ENCODE data around the gene MS4A10.

Gene MS4A10

DNA sequence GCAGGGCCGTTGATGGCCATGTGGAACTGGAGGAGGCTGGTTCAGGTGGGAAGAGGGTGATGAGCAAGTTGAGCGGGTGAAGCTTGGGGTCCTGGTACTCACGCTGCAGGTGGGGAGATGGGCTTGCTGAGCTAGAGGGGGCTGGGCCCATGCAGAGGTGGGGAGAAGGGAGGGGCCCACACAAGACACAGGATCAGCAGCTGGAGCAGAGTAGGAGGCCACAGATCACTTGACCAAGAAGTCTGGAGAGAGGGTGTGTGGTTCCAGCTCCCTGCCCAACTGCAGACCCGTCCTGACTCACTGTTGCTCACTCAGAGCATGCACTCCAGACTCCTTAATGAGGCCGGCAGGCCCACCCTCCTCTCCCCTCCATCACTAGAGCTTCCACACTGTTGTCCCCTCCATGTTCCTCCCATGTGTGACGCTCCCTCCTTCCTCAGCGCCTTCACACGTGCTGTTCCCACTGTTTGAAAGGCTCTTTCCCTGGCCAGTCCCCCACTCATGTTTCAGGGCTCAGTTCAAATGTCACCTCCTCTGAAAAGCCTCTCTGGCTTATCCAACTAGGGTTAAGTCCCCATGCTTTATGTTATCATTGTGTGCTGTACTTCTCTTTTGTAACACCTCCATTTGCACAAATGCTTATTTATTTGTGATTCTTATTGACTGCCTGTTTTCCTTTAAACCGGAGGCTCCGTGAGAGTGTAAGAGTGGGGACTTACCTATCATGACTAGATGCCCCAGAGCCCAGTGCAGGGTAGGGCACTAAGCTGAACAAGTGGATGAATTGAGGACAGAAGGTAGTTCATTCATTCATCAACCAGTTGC is 59.1 kb downstream of the MS4A10 start:
- DNase-seq (ENCODE audit: low read depth) = peak; percentile 8
- TF ChIP-seq, protein P1, sequence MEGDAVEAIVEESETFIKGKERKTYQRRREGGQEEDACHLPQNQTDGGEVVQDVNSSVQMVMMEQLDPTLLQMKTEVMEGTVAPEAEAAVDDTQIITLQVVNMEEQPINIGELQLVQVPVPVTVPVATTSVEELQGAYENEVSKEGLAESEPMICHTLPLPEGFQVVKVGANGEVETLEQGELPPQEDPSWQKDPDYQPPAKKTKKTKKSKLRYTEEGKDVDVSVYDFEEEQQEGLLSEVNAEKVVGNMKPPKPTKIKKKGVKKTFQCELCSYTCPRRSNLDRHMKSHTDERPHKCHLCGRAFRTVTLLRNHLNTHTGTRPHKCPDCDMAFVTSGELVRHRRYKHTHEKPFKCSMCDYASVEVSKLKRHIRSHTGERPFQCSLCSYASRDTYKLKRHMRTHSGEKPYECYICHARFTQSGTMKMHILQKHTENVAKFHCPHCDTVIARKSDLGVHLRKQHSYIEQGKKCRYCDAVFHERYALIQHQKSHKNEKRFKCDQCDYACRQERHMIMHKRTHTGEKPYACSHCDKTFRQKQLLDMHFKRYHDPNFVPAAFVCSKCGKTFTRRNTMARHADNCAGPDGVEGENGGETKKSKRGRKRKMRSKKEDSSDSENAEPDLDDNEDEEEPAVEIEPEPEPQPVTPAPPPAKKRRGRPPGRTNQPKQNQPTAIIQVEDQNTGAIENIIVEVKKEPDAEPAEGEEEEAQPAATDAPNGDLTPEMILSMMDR (conservative IDR thresholded peaks at IDR 0.05; ENCODE audit: low read length) = no peak
- peak overlapping the region; percentile 94 for H3K4me3 ChIP-seq (ENCODE audit: low read length)

DNA sequence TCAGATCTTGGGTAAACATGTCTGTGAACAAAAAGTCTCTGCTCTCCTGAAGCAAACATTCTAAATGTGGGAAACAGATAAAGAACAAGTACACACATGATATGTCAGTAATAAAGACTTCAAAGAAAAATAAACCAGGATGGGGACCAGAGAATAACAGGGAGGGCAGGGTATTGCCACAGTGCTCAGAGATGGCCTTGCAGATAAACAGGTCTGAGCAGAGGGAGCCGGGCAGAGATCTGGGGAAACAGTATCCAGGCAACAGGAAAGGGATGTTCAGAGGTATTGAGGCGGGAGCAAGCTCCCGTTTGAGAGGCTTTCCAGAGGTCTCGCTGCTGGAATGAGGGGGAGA is 59.7 kb downstream of the MS4A10 start:
- TF ChIP-seq, protein P1 (conservative IDR thresholded peaks at IDR 0.05; ENCODE audit: low read length) = no peak
- H3K4me3 ChIP-seq (ENCODE audit: low read length) = no peak overlapping the region

DNA sequence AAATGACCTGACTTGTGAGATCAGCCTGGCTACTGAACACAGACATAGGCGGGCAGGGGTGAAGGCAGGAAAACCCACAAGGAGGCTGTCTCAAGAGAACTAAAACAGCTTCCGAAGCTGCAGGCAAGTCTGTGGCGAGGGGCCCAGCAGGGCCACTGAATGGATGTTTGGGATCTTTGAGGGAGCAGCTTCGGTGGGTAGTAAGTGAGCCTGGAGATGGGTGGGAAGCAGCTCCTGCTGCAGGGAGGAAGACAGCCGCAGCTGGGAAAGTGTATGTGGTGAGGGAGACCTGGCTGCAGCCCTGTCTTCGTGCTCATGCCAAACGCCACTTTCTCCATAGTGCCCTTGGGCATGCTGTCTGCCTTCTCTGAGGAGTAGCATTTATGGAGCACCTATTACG is 60.2 kb downstream of the MS4A10 start:
- no peak overlapping the region for H3K4me3 ChIP-seq (ENCODE audit: low read length)
- TF ChIP-seq, protein P1 (conservative IDR thresholded peaks at IDR 0.05; ENCODE audit: low read length) = no peak
- DNase-seq (ENCODE audit: low read depth) = no peak

More for the DNA sequence above, 59.7 kb downstream of the MS4A10 start:
- DNase-seq (ENCODE audit: low read depth) = no peak

DNA sequence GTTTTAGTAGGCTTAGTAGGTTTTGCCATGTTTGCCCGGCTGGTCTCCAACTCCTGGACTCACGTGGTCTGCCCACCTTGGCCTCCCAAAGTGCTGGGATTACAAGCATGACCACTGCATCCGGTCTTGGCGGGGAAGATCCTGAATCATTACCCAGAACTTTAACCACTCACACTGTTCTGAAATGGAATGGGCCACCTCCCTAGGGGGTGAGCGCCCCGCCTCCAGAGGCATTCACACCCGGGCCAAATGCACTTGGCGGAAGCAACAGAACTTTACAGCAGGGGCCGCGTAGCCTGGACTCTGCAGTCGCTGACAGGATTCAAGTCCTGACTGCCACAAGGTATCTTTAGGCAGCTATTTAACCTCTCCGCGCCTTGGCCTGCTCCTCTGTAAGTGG is 62.1 kb downstream of the MS4A10 start:
- no peak overlapping the region for H3K4me3 ChIP-seq (ENCODE audit: low read length)
- TF ChIP-seq, protein P1 (conservative IDR thresholded peaks at IDR 0.05; ENCODE audit: low read length) = no peak

DNA sequence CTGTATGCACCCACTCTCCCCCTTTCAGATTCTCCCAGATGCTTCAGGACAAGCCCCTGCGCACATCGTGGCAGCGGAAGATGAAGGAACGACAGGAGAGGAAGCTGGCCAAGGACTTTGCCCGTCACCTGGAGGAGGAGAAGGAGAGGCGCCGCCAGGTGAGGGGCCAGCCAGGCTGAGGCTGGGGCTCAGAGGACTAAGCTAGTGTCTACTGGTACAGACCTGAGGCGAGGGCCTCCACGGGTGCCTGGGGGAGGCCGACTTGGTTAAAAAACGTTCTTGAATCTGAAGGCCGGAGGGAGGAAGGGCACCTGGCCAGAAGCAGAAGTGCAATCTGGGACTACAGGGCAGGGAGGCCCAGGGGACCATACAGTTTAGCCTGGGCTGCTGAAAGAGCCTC is 62.8 kb downstream of the MS4A10 start:
- no peak overlapping the region for H3K4me3 ChIP-seq (ENCODE audit: low read length)
- DNase-seq (ENCODE audit: low read depth) = no peak
- TF ChIP-seq, protein P1 (conservative IDR thresholded peaks at IDR 0.05; ENCODE audit: low read length) = no peak

More for the DNA sequence above, 62.1 kb downstream of the MS4A10 start:
- DNase-seq (ENCODE audit: low read depth) = no peak

DNA sequence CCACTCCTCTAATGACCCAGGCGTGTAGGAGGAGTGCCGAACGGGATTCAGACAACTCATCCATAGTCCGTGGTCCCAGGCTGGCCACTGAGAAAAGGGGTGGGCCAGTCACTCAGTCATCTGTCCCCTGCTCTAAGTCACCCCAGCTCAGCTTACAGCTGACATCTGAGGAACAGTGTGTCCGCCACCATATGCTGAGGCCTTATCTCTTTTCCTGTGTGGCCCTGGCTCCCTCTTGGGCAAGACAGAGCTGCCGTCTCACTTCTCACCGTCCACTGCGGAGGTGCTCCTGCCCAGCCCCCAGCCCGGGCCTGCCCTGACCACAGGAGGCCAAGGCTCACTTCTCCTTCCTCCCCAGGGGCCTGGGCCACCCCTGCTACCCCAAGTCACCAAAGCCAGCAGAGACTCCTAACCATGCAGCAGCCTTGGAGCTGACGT is 63.6 kb downstream of the MS4A10 start:
- TF ChIP-seq, protein P1 (conservative IDR thresholded peaks at IDR 0.05; ENCODE audit: low read length) = no peak
- H3K4me3 ChIP-seq (ENCODE audit: low read length) = no peak overlapping the region
- DNase-seq (ENCODE audit: low read depth) = no peak
